ENCODE data around the gene ANTXR1. TPM values are rescaled to one million over a fixed set of nuclear protein-coding genes. Genes with fewer than 3 reads are reported as not detected.

Gene ANTXR1
- total and polyA plus RNA-seq, 9 of the 15 experiments (the other 6 are each of a cell fraction or from before 2014, with no cell fraction given) = 0.07 to 1.00 (median 0.54) TPM

DNA sequence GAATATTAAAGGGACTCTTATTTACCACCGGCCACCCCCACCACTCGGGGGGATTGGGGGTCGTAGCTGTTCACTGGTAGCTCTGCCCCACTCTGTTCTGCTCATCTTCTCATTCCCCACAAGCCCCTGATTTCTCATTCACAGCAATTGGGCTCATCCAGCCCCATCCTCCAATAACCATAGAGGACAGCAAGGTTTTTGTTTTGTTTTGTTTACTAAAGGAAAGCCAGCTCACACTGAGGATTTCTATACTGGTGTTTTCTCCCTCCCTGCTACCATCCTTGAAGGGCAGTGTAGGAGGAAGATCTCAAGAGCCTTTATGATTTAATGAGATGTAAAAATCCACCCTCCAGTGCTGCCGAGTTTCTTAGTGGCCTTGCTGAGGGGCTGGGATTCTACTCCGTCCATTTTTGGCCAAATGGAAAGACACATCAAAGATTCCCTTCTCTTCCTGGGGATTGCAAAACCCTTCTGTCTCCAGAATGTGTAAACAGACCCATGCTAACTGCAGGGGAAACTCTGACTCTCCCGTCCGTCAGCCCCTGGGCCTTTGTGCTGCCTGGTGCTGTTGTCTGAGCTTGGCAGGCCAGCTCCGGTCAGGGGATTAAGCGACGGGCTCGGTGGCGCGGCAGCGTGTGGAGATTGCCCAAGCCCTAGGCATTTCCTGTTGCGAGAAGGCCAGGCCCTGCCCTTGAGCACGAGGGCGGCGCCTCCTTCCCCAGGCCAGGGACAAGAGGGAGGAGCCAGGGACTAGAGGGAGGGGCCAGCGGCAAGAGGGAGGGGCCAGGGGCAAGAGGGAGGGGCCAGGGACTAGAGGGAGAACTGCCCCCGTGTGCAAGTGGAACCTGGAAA, 165.0 kb downstream of the ANTXR1 start (continued):
- peak; percentile 72 for TF ChIP-seq GABPA (tag; conservative IDR thresholded peaks at IDR 0.05; ENCODE audit: low read depth)
- TF ChIP-seq ESRRA (IDR thresholded peaks at IDR 0.05; ENCODE audit: borderline replicate concordance, low read depth) = peak; percentile 68; the same call in 1 of the 2 replicates
- peak; percentile 91 for TF ChIP-seq L3MBTL2 (IDR thresholded peaks at IDR 0.05)
- TF ChIP-seq, protein P1, sequence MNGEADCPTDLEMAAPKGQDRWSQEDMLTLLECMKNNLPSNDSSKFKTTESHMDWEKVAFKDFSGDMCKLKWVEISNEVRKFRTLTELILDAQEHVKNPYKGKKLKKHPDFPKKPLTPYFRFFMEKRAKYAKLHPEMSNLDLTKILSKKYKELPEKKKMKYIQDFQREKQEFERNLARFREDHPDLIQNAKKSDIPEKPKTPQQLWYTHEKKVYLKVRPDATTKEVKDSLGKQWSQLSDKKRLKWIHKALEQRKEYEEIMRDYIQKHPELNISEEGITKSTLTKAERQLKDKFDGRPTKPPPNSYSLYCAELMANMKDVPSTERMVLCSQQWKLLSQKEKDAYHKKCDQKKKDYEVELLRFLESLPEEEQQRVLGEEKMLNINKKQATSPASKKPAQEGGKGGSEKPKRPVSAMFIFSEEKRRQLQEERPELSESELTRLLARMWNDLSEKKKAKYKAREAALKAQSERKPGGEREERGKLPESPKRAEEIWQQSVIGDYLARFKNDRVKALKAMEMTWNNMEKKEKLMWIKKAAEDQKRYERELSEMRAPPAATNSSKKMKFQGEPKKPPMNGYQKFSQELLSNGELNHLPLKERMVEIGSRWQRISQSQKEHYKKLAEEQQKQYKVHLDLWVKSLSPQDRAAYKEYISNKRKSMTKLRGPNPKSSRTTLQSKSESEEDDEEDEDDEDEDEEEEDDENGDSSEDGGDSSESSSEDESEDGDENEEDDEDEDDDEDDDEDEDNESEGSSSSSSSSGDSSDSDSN (IDR thresholded peaks at IDR 0.05; ENCODE audit: borderline replicate concordance in 1 of 2, low read depth in 2 of 2, low read length in 2 of 2) = no peak
- TF ChIP-seq ZNF224 (CRISPR knock-in tag; IDR thresholded peaks at IDR 0.05) = no peak
- peak; percentile 38 for TF ChIP-seq KDM5B (IDR thresholded peaks at IDR 0.05; ENCODE audit: insufficient replicate concordance, low read depth, low read length)
- TF ChIP-seq, protein P2, sequence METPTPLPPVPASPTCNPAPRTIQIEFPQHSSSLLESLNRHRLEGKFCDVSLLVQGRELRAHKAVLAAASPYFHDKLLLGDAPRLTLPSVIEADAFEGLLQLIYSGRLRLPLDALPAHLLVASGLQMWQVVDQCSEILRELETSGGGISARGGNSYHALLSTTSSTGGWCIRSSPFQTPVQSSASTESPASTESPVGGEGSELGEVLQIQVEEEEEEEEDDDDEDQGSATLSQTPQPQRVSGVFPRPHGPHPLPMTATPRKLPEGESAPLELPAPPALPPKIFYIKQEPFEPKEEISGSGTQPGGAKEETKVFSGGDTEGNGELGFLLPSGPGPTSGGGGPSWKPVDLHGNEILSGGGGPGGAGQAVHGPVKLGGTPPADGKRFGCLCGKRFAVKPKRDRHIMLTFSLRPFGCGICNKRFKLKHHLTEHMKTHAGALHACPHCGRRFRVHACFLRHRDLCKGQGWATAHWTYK (CRISPR knock-in tag; IDR thresholded peaks at IDR 0.05) = peak; percentile 51; the same call in 1 of the 2 replicates
- TF ChIP-seq ZNF584 (CRISPR knock-in tag; IDR thresholded peaks at IDR 0.05; ENCODE audit: low read depth) = peak; percentile 12; the same call in 1 of the 2 replicates
- TF ChIP-seq SP2 (IDR thresholded peaks at IDR 0.05; ENCODE audit: extremely low read depth, low read depth, low read length, poor library complexity, severe bottlenecking) = no peak
- TF ChIP-seq SUPT5H (IDR thresholded peaks at IDR 0.05) = peak; percentile 74
- TF ChIP-seq ZFX (CRISPR knock-in tag; IDR thresholded peaks at IDR 0.05) = peak; percentile 88
- TF ChIP-seq TAF7 (tag; IDR thresholded peaks at IDR 0.05) = peak; percentile 64; the same call in 1 of the 2 replicates
- peak; percentile 77; the same call in 1 of the 2 replicates for TF ChIP-seq ETV5 (CRISPR knock-in tag; IDR thresholded peaks at IDR 0.05; ENCODE audit: low read depth)
- peak; percentile 56 for TF ChIP-seq TBP (optimal IDR thresholded peaks at IDR 0.05; ENCODE audit: low read depth, low read length)
- TF ChIP-seq, protein P3, sequence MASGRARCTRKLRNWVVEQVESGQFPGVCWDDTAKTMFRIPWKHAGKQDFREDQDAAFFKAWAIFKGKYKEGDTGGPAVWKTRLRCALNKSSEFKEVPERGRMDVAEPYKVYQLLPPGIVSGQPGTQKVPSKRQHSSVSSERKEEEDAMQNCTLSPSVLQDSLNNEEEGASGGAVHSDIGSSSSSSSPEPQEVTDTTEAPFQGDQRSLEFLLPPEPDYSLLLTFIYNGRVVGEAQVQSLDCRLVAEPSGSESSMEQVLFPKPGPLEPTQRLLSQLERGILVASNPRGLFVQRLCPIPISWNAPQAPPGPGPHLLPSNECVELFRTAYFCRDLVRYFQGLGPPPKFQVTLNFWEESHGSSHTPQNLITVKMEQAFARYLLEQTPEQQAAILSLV (tag; IDR thresholded peaks at IDR 0.05) = peak; percentile 77
- TF ChIP-seq, protein P4, sequence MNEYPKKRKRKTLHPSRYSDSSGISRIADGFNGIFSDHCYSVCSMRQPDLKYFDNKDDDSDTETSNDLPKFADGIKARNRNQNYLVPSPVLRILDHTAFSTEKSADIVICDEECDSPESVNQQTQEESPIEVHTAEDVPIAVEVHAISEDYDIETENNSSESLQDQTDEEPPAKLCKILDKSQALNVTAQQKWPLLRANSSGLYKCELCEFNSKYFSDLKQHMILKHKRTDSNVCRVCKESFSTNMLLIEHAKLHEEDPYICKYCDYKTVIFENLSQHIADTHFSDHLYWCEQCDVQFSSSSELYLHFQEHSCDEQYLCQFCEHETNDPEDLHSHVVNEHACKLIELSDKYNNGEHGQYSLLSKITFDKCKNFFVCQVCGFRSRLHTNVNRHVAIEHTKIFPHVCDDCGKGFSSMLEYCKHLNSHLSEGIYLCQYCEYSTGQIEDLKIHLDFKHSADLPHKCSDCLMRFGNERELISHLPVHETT (CRISPR knock-in tag; conservative IDR thresholded peaks at IDR 0.05 in 1 of 2, IDR thresholded peaks at IDR 0.05 in 1 of 2) = peak in 1 of 2 experiments; percentile 69; a peak in 2 of 4 replicates
- peak in 1 of 2 experiments; percentile 83; a peak in 2 of 3 replicates for TF ChIP-seq CBX3 (IDR thresholded peaks at IDR 0.05; ENCODE audit: borderline replicate concordance in 1 of 2, low read length in 2 of 2)
- no peak for TF ChIP-seq BRD9 (IDR thresholded peaks at IDR 0.05; ENCODE audit: low read depth, partially characterized antibody)
- TF ChIP-seq ZNF239 (CRISPR knock-in tag; IDR thresholded peaks at IDR 0.05) = no peak
